Brain microvascular endothelial cell (primary cell): ENCODE results near the gene VENTX.

Source experiments
- DNase-seq: peaks from one replicate; pipeline ENCODE4 v3.0.0-alpha.2; 2020
- H3K27ac ChIP-seq: fragments of 250-450 bp; sonication (Bioruptor Pico); 2 replicates; pipeline ENCODE4 v1.5.1; 2020; ENCODE audit warnings: mild to moderate bottlenecking, moderate library complexity
- H3K27me3 ChIP-seq: fragments of 250-450 bp; sonication (Bioruptor Pico); replicated peaks from 2 replicates; pipeline ENCODE4 v1.5.1; 2020; ENCODE audit warnings: mild to moderate bottlenecking
- H3K36me3 ChIP-seq: fragments of 250-450 bp; sonication (Bioruptor Pico); replicated peaks from 2 replicates; pipeline ENCODE4 v1.5.1; 2020; ENCODE audit warnings: mild to moderate bottlenecking
- H3K4me3 ChIP-seq: 2 replicates; pipeline ENCODE4 v1.5.1; 2011; ENCODE audit warnings: low read depth, mild to moderate bottlenecking, control low read depth, low read length, moderate library complexity
- in situ Hi-C: cut with HindIII; loops from 2 replicates; pipeline ENCODE4 v1.10.0; 2017; ENCODE audit warnings: low sequenced_read_pairs, low pct_ligation_motif_present
- TF ChIP-seq, protein P1 (sequence below): IDR thresholded peaks from 2 replicates; pipeline ENCODE4 v1.5.1; 2011; ENCODE audit warnings: low read depth, mild to moderate bottlenecking, moderate library complexity, low read length, control low read depth, inconsistent platforms; ENCODE audit errors: missing control alignments

VENTX gene

DNA sequence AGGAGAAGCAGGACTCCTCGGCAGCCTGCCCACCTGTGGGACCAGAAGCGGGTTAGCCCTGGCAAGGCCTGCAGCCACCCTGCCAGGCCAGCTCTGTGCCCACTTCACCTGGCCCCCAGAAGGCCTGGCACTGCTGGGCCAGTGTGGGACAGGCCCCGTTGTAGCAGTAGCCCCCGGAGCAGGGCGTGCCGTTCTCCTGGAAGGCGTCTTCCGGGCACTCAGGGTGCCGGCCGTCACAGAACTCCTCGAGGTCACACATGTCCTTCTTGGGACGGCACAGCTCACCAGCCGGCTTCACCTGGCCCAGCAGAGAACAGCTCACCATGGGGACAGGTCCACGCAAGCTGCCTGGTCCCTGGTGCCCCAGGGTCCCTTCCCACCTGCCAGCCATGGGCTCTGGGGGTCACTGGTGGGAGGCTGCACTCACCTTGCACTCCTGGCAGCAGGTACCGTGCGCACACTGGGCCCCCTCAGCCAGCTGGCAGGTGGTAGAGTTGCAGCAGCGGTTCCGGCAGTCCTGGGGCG, 33.2 kb downstream of the VENTX start:
- Histone ChIP-seq H3K36me3 (no peaks in the 10 kb centered on the region), H3K27ac (no peak overlapping the region), H3K27me3 (no peaks in the 10 kb centered on the region), H3K4me3 (no peak overlapping the region)
- TF ChIP-seq, protein P1, sequence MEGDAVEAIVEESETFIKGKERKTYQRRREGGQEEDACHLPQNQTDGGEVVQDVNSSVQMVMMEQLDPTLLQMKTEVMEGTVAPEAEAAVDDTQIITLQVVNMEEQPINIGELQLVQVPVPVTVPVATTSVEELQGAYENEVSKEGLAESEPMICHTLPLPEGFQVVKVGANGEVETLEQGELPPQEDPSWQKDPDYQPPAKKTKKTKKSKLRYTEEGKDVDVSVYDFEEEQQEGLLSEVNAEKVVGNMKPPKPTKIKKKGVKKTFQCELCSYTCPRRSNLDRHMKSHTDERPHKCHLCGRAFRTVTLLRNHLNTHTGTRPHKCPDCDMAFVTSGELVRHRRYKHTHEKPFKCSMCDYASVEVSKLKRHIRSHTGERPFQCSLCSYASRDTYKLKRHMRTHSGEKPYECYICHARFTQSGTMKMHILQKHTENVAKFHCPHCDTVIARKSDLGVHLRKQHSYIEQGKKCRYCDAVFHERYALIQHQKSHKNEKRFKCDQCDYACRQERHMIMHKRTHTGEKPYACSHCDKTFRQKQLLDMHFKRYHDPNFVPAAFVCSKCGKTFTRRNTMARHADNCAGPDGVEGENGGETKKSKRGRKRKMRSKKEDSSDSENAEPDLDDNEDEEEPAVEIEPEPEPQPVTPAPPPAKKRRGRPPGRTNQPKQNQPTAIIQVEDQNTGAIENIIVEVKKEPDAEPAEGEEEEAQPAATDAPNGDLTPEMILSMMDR: no peak
- in situ Hi-C loops: no loop called here
- no peak for DNase-seq

DNA sequence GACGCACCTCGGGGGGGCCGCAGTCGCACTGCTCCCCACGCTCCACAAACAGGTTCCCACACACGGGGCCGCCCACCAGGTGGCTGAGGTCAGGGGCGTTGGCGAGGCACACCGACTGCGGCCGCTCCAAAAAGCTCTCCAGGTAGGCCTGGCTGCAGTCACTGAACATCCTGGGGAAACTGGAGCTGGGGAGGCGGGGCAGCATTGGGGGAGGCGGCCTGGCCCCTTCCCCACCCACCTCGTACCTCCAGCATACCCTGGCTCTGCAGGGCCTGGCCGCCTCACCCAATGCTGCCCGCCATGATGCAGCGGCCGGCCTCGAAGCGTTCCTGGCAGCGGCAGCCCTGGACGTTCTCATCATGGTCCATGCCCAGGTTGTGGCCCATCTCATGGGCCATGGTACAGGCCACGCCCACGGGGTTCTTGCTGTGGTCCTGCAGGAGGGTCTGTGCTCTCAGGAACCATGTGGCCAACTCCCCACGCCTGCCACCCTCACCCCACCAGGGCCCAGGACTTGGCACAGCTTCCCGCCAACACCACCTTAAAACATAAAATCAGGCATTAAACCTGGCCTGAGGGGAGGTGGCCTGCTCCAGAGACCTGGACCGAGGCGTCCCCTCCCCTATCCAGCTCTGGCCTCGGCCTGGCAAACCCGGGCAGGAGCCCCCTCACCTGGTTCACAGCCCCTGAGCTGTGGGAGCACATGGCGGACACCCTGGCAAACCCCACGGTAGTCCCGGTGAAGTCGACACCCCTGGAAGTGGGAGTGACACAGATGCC, 34.1 kb downstream of the VENTX start:
- Histone ChIP-seq H3K27me3 (peaks cover 2% of the 10 kb centered on the region), H3K4me3 (no peak overlapping the region), H3K27ac (no peak overlapping the region), H3K36me3 (no peaks in the 10 kb centered on the region)
- TF ChIP-seq, protein P1: no peak
- in situ Hi-C loops: no loop called here
- no peak for DNase-seq

DNA sequence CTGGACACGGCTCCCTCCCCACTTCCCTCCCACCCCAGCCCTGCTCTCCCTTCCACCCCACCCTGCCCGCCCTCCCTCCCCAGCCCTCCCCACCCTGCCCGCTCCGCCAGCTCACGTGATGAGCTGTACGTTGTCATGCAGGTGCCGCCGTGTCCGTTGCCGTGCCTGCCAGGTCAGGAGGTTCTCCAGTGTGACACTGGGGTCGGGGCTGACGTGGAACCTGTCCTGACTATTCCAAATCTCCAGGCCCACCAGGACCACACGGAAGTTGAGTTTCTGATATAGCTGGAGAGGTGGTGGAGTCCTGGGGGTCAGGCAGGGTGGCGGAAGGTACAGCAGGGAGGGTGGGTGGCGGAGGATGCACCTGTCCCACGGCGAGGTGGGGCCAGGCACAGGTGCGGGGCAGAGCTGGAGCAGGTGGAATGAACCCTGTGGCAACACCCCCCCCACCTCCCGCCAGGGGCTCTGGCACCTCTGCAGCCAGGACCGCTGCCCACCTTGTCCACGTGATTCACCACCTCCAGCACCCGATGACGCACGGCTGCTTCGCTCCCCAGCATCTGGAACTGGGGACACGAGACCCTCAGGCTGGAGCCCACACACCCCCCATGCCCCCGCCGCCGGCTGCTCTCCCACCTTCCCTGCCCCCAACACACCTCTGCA, 34.8 kb downstream of the VENTX start:
- Histone ChIP-seq H3K27me3 (peaks cover 2% of the 10 kb centered on the region), H3K27ac (no peak overlapping the region), H3K4me3 (no peak overlapping the region), H3K36me3 (no peaks in the 10 kb centered on the region)
- no peak for DNase-seq
- in situ Hi-C loops: no loop called here
- TF ChIP-seq, protein P1: no peak

DNA sequence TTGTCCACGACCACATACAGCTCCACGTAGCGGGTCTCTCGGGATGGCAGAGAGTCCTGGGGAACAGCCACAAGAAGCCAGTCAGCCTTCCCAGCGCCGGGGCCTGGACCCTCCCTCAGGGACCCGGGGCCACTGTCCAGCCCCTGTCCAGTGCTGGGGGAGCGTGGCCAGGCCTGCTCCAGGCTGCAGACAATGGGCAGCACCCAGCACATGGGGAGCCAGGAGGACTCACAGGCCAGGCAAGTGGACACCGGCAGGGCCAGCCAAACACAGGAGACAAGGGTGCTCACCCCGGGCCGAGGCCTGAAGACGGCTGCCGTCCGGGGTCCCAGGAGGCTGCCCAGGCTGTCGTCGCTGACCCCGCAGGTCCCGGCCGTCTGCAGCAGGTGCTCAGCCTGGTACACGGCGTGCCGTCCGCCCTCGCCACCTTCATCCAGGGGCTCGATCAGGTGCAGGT, 35.3 kb downstream of the VENTX start:
- Histone ChIP-seq H3K27me3 (peaks cover 2% of the 10 kb centered on the region), H3K36me3 (no peaks in the 10 kb centered on the region), H3K4me3 (no peak overlapping the region), H3K27ac (no peak overlapping the region)
- in situ Hi-C loops: no loop called here
- TF ChIP-seq, protein P1: no peak
- DNase-seq: no peak

DNA sequence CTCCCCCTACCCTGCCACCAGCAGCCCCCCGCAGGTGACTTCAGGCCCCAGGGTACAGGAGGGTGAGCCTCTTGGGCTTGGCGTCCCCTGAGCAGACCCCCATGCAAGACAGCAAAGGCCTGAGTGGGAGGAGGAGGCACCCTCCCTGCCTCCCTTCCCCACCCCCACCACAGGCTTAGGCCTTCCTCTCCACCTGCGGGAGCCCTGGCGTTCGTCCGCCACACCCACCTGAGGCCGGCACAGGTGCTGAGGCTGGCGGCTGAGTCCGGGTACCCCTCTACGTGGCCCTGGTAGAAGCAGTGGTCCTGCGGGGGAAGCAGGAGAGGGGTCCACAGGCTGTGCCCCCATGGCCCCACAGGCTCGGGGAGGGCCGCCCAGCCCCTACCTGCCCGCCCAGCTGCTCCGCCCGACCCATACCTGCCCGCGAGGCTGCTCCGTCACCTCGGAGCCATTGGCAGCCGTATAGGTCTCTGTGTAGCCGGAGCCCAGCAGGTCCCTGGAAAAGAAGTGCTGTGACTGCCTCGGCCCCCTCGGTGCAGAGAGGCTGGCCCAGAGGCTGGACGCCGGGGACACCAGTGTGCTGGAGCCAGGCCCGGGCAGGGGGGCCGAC, 36.0 kb downstream of the VENTX start:
- H3K4me3 ChIP-seq: no peak overlapping the region
- TF ChIP-seq, protein P1: no peak
- peaks cover 2% of the 10 kb centered on the region for H3K27me3 ChIP-seq
- H3K27ac ChIP-seq: no peak overlapping the region
- DNase-seq: no peak
- H3K36me3 ChIP-seq: no peaks in the 10 kb centered on the region
- in situ Hi-C loops: no loop called here
